Panc1 (cell line): Measurements from ENCODE around the gene POLR3A. TPM values are rescaled to one million over a fixed set of nuclear protein-coding genes. Genes with fewer than 3 reads are reported as not detected.

ENCODE experiments used
- ATAC-seq: fragments of 200-7000 bp; cut with Tn5 transposase; 2 replicates; pipeline ENCODE4 v1.9.1; 2020; ENCODE audit warnings: mild to moderate bottlenecking, moderate library complexity
- BruUV-seq: library from RNA; stranded (reverse); fragments of 400-500 nt; replicated peaks from 2 replicates; lab custom pipeline; 2021; lab: Mats Ljungman, UMichigan
- CTCF ChIA-PET: fragments of 300-600 bp; sonication (Branson Sonifier 250); formaldehyde crosslinking; loops from one replicate; lab custom pipeline; 2022; ENCODE audit warnings: antibody characterized with exemption; lab: Charles Lee
- POLR2A ChIA-PET: fragments of 300-600 bp; sonication (Branson Sonifier 250); formaldehyde crosslinking; loops from one replicate; lab custom pipeline; 2022; ENCODE audit warnings: antibody characterized with exemption; lab: Charles Lee
- DNase-seq: peaks from one replicate; pipeline ENCODE4 v3.0.0-alpha.2; 2010; ENCODE audit warnings: low read depth, low spot score
- H3K27ac ChIP-seq: 2 replicates; pipeline ENCODE4 v1.5.1; 2011; ENCODE audit warnings: mild to moderate bottlenecking, low read length, inconsistent platforms
- H3K27me3 ChIP-seq: fragments of 200-500 bp; sonication (Bioruptor generic); 2 replicates; pipeline ENCODE4 v1.6.0; 2014; ENCODE audit warnings: low read length, inconsistent platforms; ENCODE audit not compliant: control insufficient read depth, insufficient read depth
- H3K36me3 ChIP-seq: fragments of 200-500 bp; sonication (Bioruptor generic); 2 replicates; pipeline ENCODE4 v1.5.1; 2014; ENCODE audit warnings: inconsistent platforms, mild to moderate bottlenecking, low read length, moderate library complexity; ENCODE audit not compliant: control insufficient read depth, insufficient read depth
- H3K4me1 ChIP-seq: 2 replicates; pipeline ENCODE4 v1.5.1; 2011; ENCODE audit warnings: inconsistent platforms, mild to moderate bottlenecking, low read length, moderate library complexity; ENCODE audit not compliant: control insufficient read depth, insufficient read depth
- H3K4me3 ChIP-seq, 2 experiments: 2 replicates each; pipeline ENCODE4 v1.5.1; 2011 to 2012; ENCODE audit warnings: low read depth in 2 of 2, low read length in 2 of 2, mild to moderate bottlenecking in 2 of 2, inconsistent platforms in 1 of 2, moderate library complexity in 1 of 2
- H3K9me3 ChIP-seq: fragments of 200-500 bp; sonication (Bioruptor generic); 2 replicates; pipeline ENCODE4 v1.5.1; 2014; ENCODE audit warnings: low read depth, mild to moderate bottlenecking, inconsistent platforms, low read length, moderate library complexity; ENCODE audit not compliant: control insufficient read depth, insufficient read depth
- POLR2AphosphoS5 ChIP-seq: IDR thresholded peaks from 2 replicates; pipeline ENCODE4 v1.6.1; 2012; ENCODE audit warnings: mild to moderate bottlenecking, low read depth, low read length, moderate library complexity
- REST ChIP-seq, 2 experiments: IDR thresholded peaks; 2 replicates each; pipeline ENCODE4 v1.6.1; 2011 to 2012; ENCODE audit warnings: low read depth in 2 of 2, control low read depth in 1 of 2, low read length in 1 of 2, mild to moderate bottlenecking in 1 of 2, moderate library complexity in 1 of 2; ENCODE audit not compliant: insufficient read depth in 1 of 2
- SIN3A ChIP-seq: IDR thresholded peaks from 2 replicates; pipeline ENCODE4 v1.6.1; 2012; ENCODE audit warnings: low read depth, mild to moderate bottlenecking, low read length, moderate library complexity, borderline replicate concordance; ENCODE audit not compliant: insufficient read depth
- TCF7L2 ChIP-seq: IDR thresholded peaks from 2 replicates; pipeline ENCODE4 v1.6.1; 2011; ENCODE audit warnings: mild to moderate bottlenecking, low read depth, low read length, inconsistent platforms
- in situ Hi-C: cut with HindIII; loops from 2 replicates; pipeline ENCODE4 v1.10.0; 2016; ENCODE audit warnings: low sequenced_read_pairs, low pct_unique_long_range_greater_than_20kb
- intact Hi-C: fragments of 100-400 bp; cut with micrococcal nuclease; formaldehyde crosslinking; loops from one replicate; pipeline ENCODE4 v1.10.0; 2022; ENCODE audit not compliant: unreplicated experiment
- total RNA-seq: library from RNA; stranded (reverse); gene quantifications from one replicate; pipeline ENCODE4 v1.2.1, GENCODE V29; 2021; ENCODE audit not compliant: unreplicated experiment
- TF ChIP-seq, protein P1 (sequence below): fragments of 450-650 bp; IDR thresholded peaks from 2 replicates; pipeline ENCODE4 v1.5.1; 2017; ENCODE audit warnings: mild to moderate bottlenecking

POLR3A gene
- total RNA-seq, 1 experiment from 2014 or later, result 26.3 TPM

GRCh38 chr10:77975086-77975666 is 54.1 kb downstream of the POLR3A start:
- no TSS peak for BruUV-seq
- in situ Hi-C loops (no loop called here), intact Hi-C loops (loop anchor here (5.0 kb wide), 1 partner anchor 128 kb away; no protein-coding TSS in a partner anchor)
- no peak for DNase-seq
- Histone ChIP-seq H3K27me3 (no peaks in the 10 kb centered on the region), H3K4me3 (no peak overlapping the region), H3K27ac (no peak overlapping the region), H3K4me1 (0 out of 2 replicates have a peak, but pooled peaks cover 7% of the 10 kb centered on the region), H3K9me3 (no peaks in the 10 kb centered on the region), H3K36me3 (peaks cover 5% of the 10 kb centered on the region; the same call in 1 of the 2 replicates)
- CTCF ChIA-PET, result interaction anchor here (0.6 to 0.7 kb wide), 2 partner anchors 83 to 215 kb away, joined by 3 to 6 read pairs; no protein-coding TSS in a partner anchor
- no peak for TF ChIP-seq REST (IDR thresholded peaks at IDR 0.05; ENCODE audit: insufficient read depth in 1 of 2, low read depth in 2 of 2, low read length in 1 of 2)
- TF ChIP-seq POLR2AphosphoS5, result no peak
- TF ChIP-seq, protein P1, sequence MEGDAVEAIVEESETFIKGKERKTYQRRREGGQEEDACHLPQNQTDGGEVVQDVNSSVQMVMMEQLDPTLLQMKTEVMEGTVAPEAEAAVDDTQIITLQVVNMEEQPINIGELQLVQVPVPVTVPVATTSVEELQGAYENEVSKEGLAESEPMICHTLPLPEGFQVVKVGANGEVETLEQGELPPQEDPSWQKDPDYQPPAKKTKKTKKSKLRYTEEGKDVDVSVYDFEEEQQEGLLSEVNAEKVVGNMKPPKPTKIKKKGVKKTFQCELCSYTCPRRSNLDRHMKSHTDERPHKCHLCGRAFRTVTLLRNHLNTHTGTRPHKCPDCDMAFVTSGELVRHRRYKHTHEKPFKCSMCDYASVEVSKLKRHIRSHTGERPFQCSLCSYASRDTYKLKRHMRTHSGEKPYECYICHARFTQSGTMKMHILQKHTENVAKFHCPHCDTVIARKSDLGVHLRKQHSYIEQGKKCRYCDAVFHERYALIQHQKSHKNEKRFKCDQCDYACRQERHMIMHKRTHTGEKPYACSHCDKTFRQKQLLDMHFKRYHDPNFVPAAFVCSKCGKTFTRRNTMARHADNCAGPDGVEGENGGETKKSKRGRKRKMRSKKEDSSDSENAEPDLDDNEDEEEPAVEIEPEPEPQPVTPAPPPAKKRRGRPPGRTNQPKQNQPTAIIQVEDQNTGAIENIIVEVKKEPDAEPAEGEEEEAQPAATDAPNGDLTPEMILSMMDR, result no peak
- no peak for TF ChIP-seq TCF7L2
- TF ChIP-seq SIN3A, result no peak
- ATAC-seq, result no peak
- POLR2A ChIA-PET, result interaction anchor here (0.6 to 0.7 kb wide), 3 partner anchors 11 to 42 kb away, joined by 4 to 6 read pairs (median 5); no protein-coding TSS in a partner anchor

DNA sequence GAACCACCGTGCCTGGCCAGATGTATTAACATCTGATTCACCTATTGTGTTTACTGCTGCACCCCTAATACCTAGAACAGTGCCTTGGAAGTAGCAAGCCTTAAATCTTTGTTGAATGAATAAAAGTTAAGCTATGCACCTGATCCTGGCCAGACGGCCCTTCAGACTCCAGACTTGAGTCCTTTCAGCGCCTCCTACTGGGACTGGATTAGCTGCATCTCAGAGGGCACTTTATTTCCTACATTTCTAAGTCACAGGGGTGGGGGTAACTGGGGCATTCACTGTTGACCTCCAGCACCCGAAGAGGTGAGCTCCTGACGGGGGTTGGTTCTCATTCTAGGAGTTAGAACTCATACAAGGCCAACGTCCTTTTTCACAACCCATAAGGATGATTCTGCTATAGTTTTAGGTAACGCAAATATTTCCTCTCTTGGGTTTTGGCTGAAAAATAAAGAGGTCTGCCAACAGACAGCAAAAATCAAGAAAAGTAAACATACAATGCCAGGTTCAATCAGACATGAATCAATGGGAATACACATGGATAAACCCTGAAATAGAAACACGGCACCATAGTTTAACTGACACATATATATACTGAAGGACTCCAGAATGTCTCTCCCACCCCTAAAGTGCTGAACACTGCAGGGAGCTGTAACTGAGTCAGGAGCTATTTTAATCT is 54.8 kb downstream of the POLR3A start:
- intact Hi-C loops (loop anchor here (5.0 kb wide), 1 partner anchor 127 kb away; no protein-coding TSS in a partner anchor), in situ Hi-C loops (no loop called here)
- no peaks in the 10 kb centered on the region for H3K27me3 ChIP-seq
- no peak for TF ChIP-seq SIN3A
- TF ChIP-seq, protein P1, result peak; percentile 83; the same call in 1 of the 2 replicates
- no peak for TF ChIP-seq REST (IDR thresholded peaks at IDR 0.05; ENCODE audit: insufficient read depth in 1 of 2, low read depth in 2 of 2, low read length in 1 of 2)
- no peak for TF ChIP-seq POLR2AphosphoS5
- no peak for TF ChIP-seq TCF7L2
- ChIA-PET POLR2A (interaction anchor here (0.6 kb wide), 1 partner anchor 42 kb away, joined by 4 read pairs; no protein-coding TSS in a partner anchor), CTCF (interaction anchor here (0.5 to 1.0 kb wide), 4 partner anchors 104 to 290 kb away, joined by 3 to 6 read pairs (median 4); no protein-coding TSS in a partner anchor)
- DNase-seq (no peak), ATAC-seq (peak; percentile 72)
- no TSS peak for BruUV-seq
- H3K4me3 ChIP-seq, result no peak overlapping the region
- H3K36me3 ChIP-seq, result no peaks in the 10 kb centered on the region; the same call in 1 of the 2 replicates
- H3K4me1 ChIP-seq, result 0 out of 2 replicates have a peak, but pooled peaks cover 7% of the 10 kb centered on the region
- H3K27ac ChIP-seq, result no peak overlapping the region
- H3K9me3 ChIP-seq, result no peaks in the 10 kb centered on the region
